Uterus (tissue), 4 donors: ENCODE results near the gene LEKR1. TPM values are rescaled to one million over a fixed set of nuclear protein-coding genes. Genes with fewer than 3 reads are reported as not detected.
A peak's percentile ranks its signal among the peaks of the same experiment; 100 is the strongest.

Experiments used
- DNase-seq, 2 donors: peaks; one replicate each; pipeline ENCODE4 v3.0.0-alpha.2; 2019 to 2020
- H3K27ac ChIP-seq, 2 donors: fragments of 200-600 bp; sonication (generic); 1 replicate in 1 of 2; 2 replicates in 1 of 2; pipeline ENCODE4 v1.5.1; 2016 to 2018
- H3K27me3 ChIP-seq, 2 donors: fragments of 200-600 bp; sonication (generic); one replicate each; pipeline ENCODE4 v1.5.1; 2018 to 2019; ENCODE audit warnings: control low read depth in 1 of 2
- H3K36me3 ChIP-seq, 2 donors: fragments of 200-600 bp; sonication (generic); one replicate each; pipeline ENCODE4 v1.5.1; 2019; ENCODE audit warnings: control low read depth in 1 of 2
- H3K4me1 ChIP-seq, 2 donors: fragments of 200-600 bp; sonication (generic); one replicate each; pipeline ENCODE4 v1.5.1; 2018 to 2019; ENCODE audit warnings: control low read depth in 1 of 2
- H3K4me3 ChIP-seq, 2 donors: fragments of 200-600 bp; sonication (generic); 1 replicate in 1 of 2; 2 replicates in 1 of 2; pipeline ENCODE4 v1.5.1; 2018 to 2019; ENCODE audit warnings: mild to moderate bottlenecking in 1 of 2
- H3K9me3 ChIP-seq, 2 donors: fragments of 200-600 bp; sonication (generic); one replicate each; pipeline ENCODE4 v1.5.1; 2019; ENCODE audit warnings: control low read depth in 1 of 2
- POLR2A ChIP-seq, 2 donors: fragments of 450-650 bp; IDR thresholded peaks; one replicate each; pipeline ENCODE4 v1.6.1; 2016; ENCODE audit warnings: antibody characterized with exemption in 2 of 2, mild to moderate bottlenecking in 1 of 2, moderate library complexity in 1 of 2
- intact Hi-C: fragments of 100-400 bp; cut with DNase I; formaldehyde crosslinking; loops from one replicate; pipeline ENCODE4 v1.15.1; 2023; ENCODE audit warnings: low total_unique reads
- total RNA-seq, 4 donors: library from RNA; depleted of rRNA in 3 of 4; stranded (reverse); fragments of >200 nt in 3 of 4; gene quantifications; one replicate each; pipeline versions ENCODE4 v1.1.0 to v1.2.4, GENCODE V29; 2014 to 2023
- TF ChIP-seq, protein P1 (sequence below), 4 experiments: fragments of 200-600 bp in 2 of 4; fragments of 450-650 bp in 2 of 4; sonication (generic) in 2 of 4; IDR thresholded peaks; one replicate each; pipeline ENCODE4 v1.5.1; 2016 to 2019; ENCODE audit warnings: antibody characterized with exemption in 4 of 4, mild to moderate bottlenecking in 2 of 4, moderate library complexity in 1 of 4
- donor health status: DM: yes; HTN: yes; CAD: no.

Gene LEKR1
- total RNA-seq, 4 donors from 2014 or later, result 0.26 to 4.8 (median 2.8) TPM; not detected in 1

GRCh38 chr3:156837115-156837514 lies 11.0 kb downstream of the LEKR1 start:
- no peak for DNase-seq
- H3K27ac ChIP-seq, result no peak overlapping the region
- H3K4me1 ChIP-seq, result no peaks in the 10 kb centered on the region
- H3K4me3 ChIP-seq, result no peak overlapping the region
- H3K9me3 ChIP-seq, result no peaks in the 10 kb centered on the region
- H3K36me3 ChIP-seq, result no peaks in the 10 kb centered on the region
- no peak for TF ChIP-seq POLR2A (IDR thresholded peaks at IDR 0.05)
- TF ChIP-seq, protein P1, sequence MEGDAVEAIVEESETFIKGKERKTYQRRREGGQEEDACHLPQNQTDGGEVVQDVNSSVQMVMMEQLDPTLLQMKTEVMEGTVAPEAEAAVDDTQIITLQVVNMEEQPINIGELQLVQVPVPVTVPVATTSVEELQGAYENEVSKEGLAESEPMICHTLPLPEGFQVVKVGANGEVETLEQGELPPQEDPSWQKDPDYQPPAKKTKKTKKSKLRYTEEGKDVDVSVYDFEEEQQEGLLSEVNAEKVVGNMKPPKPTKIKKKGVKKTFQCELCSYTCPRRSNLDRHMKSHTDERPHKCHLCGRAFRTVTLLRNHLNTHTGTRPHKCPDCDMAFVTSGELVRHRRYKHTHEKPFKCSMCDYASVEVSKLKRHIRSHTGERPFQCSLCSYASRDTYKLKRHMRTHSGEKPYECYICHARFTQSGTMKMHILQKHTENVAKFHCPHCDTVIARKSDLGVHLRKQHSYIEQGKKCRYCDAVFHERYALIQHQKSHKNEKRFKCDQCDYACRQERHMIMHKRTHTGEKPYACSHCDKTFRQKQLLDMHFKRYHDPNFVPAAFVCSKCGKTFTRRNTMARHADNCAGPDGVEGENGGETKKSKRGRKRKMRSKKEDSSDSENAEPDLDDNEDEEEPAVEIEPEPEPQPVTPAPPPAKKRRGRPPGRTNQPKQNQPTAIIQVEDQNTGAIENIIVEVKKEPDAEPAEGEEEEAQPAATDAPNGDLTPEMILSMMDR (IDR thresholded peaks at IDR 0.05), result no peak
- H3K27me3 ChIP-seq, result no peaks in the 10 kb centered on the region
- intact Hi-C loops, result no loop called here

GRCh38 chr3:156838035-156838434 lies 11.9 kb downstream of the LEKR1 start:
- DNase-seq, result no peak
- Histone ChIP-seq H3K4me1 (no peaks in the 10 kb centered on the region), H3K27me3 (no peaks in the 10 kb centered on the region), H3K27ac (no peak overlapping the region), H3K9me3 (no peaks in the 10 kb centered on the region), H3K4me3 (no peak overlapping the region), H3K36me3 (no peaks in the 10 kb centered on the region)
- no peak for TF ChIP-seq POLR2A (IDR thresholded peaks at IDR 0.05)
- TF ChIP-seq, protein P1 (IDR thresholded peaks at IDR 0.05), result no peak
- intact Hi-C loops, result no loop called here

GRCh38 chr3:156840826-156841689 lies 14.9 kb downstream of the LEKR1 start:
- Histone ChIP-seq H3K4me1 (no peaks in the 10 kb centered on the region), H3K36me3 (no peaks in the 10 kb centered on the region), H3K27ac (no peak overlapping the region), H3K27me3 (no peaks in the 10 kb centered on the region), H3K9me3 (no peaks in the 10 kb centered on the region), H3K4me3 (no peak overlapping the region)
- no peak for DNase-seq
- TF ChIP-seq, protein P1 (IDR thresholded peaks at IDR 0.05), result no peak
- TF ChIP-seq POLR2A (IDR thresholded peaks at IDR 0.05), result no peak
- intact Hi-C loops, result no loop called here

GRCh38 chr3:156843071-156843808 lies 17.1 kb downstream of the LEKR1 start:
- no peak for DNase-seq
- no peaks in the 10 kb centered on the region for H3K9me3 ChIP-seq
- TF ChIP-seq, protein P1 (IDR thresholded peaks at IDR 0.05), result no peak
- no peak for TF ChIP-seq POLR2A (IDR thresholded peaks at IDR 0.05)
- H3K4me1 ChIP-seq, result no peaks in the 10 kb centered on the region
- no peaks in the 10 kb centered on the region for H3K36me3 ChIP-seq
- peak overlapping the region; percentile 23 to 45 for H3K27ac ChIP-seq
- H3K27me3 ChIP-seq, result no peaks in the 10 kb centered on the region
- no peak overlapping the region for H3K4me3 ChIP-seq
- intact Hi-C loops, result no loop called here
